HepG2 (cell line): ENCODE measurements around the gene HIGD1C. TPM values are rescaled to one million over a fixed set of nuclear protein-coding genes. Genes with fewer than 3 reads are reported as not detected.

Experiments
- AHDC1 ChIP-seq: sonication (generic); formaldehyde crosslinking; IDR thresholded peaks from 2 replicates; pipeline ENCODE4 v1.5.1; 2020; ENCODE audit warnings: mild to moderate bottlenecking, missing genetic modification reagents, borderline replicate concordance
- ASH2L ChIP-seq: fragments of 300-600, 200-600 bp; sonication (generic); IDR thresholded peaks from 2 replicates; pipeline ENCODE4 v1.7.0; 2017; ENCODE audit warnings: low read depth, mild to moderate bottlenecking, moderate library complexity, mixed read lengths, low read length; ENCODE audit not compliant: insufficient read length
- ATF3 ChIP-seq: sonication (generic); formaldehyde crosslinking; IDR thresholded peaks from 2 replicates; pipeline ENCODE4 v1.4.0; 2020; ENCODE audit warnings: missing genetic modification reagents
- GABPA ChIP-seq, 2 experiments: IDR thresholded peaks; 2 replicates each; pipeline ENCODE4 v1.6.1; 2011 to 2016; ENCODE audit warnings: low read depth in 2 of 2, low read length in 1 of 2, missing biosample characterization in 1 of 2, missing genetic modification characterization in 1 of 2
- GATAD2A ChIP-seq: IDR thresholded peaks from 2 replicates; pipeline ENCODE4 v1.6.1; 2016
- GFI1 ChIP-seq: sonication (generic); formaldehyde crosslinking; IDR thresholded peaks from 2 replicates; pipeline ENCODE4 v1.5.0; 2020; ENCODE audit warnings: missing genetic modification reagents, mild to moderate bottlenecking, borderline replicate concordance
- HNF4G ChIP-seq, 2 experiments: sonication (generic) in 1 of 2; formaldehyde crosslinking in 1 of 2; IDR thresholded peaks; 2 replicates each; pipeline versions ENCODE4 v1.4.0 to v1.6.1; 2011 to 2020; ENCODE audit warnings: borderline replicate concordance in 2 of 2, low read depth in 2 of 2, mild to moderate bottlenecking in 2 of 2, low read length in 1 of 2, missing genetic modification reagents in 1 of 2, moderate library complexity in 1 of 2
- HOXA3 ChIP-seq: sonication (generic); formaldehyde crosslinking; IDR thresholded peaks from 2 replicates; pipeline ENCODE4 v1.5.0; 2020; ENCODE audit warnings: missing genetic modification reagents
- IRF2 ChIP-seq: IDR thresholded peaks from 2 replicates; pipeline ENCODE4 v1.6.1; 2018; ENCODE audit warnings: missing genetic modification reagents, missing compliant biosample characterization
- PAXIP1 ChIP-seq: sonication (generic); formaldehyde crosslinking; conservative IDR thresholded peaks from 2 replicates; pipeline ENCODE4 v1.4.0; 2020; ENCODE audit warnings: mild to moderate bottlenecking, missing genetic modification reagents, moderate library complexity
- PITX1 ChIP-seq: sonication (generic); formaldehyde crosslinking; IDR thresholded peaks from 2 replicates; pipeline ENCODE4 v1.5.1; 2020; ENCODE audit warnings: mild to moderate bottlenecking, missing genetic modification reagents
- POLR2AphosphoS5 ChIP-seq: IDR thresholded peaks from 2 replicates; pipeline ENCODE4 v1.6.1; 2012; ENCODE audit warnings: low read depth, low read length
- RBFOX2 ChIP-seq: fragments of 200-400 bp; formaldehyde crosslinking; IDR thresholded peaks from 2 replicates; pipeline ENCODE4 v1.6.1; 2017; ENCODE audit warnings: low read depth, mild to moderate bottlenecking, low read length
- RCOR2 ChIP-seq: IDR thresholded peaks from 2 replicates; pipeline ENCODE4 v1.6.1; 2016; ENCODE audit warnings: missing biosample characterization, missing genetic modification reagents
- STAG1 ChIP-seq: sonication (generic); formaldehyde crosslinking; IDR thresholded peaks from 2 replicates; pipeline ENCODE4 v1.4.0; 2020; ENCODE audit warnings: missing genetic modification reagents
- THAP9 ChIP-seq: sonication (generic); formaldehyde crosslinking; IDR thresholded peaks from 2 replicates; pipeline ENCODE4; 2020; ENCODE audit warnings: missing genetic modification reagents, mild to moderate bottlenecking, borderline replicate concordance
- ZNF543 ChIP-seq: sonication (generic); formaldehyde crosslinking; IDR thresholded peaks from 2 replicates; pipeline ENCODE4 v1.4.0; 2020; ENCODE audit warnings: mild to moderate bottlenecking, missing genetic modification reagents
- polyA plus RNA-seq, 8 experiments: library from polyadenylated mRNA; depleted of rRNA in 3 of 8; stranded (reverse) in 7 of 8; unstranded in 1 of 8; fragments of >200 nt; fragmentation: Illumina TruSeq in 4 of 8; extraction: Trizol in 4 of 8; gene quantifications; 2 replicates each; pipeline versions ENCODE4 v1.2.1 to v1.2.3, GENCODE V29; 2011 to 2016; ENCODE audit warnings: low read depth in 4 of 8, missing spikeins in 1 of 8, mixed read lengths in 1 of 8; ENCODE audit not compliant: insufficient read depth in 1 of 8
- total RNA-seq, 5 experiments: library from RNA; depleted of rRNA; stranded (reverse); fragments of >200 nt; fragmentation: Illumina TruSeq; extraction: Trizol; gene quantifications; 2 replicates each; pipeline ENCODE4 v1.2.3, GENCODE V29; 2016; ENCODE audit warnings: low read depth in 1 of 5

The HIGD1C gene
- total and polyA plus RNA-seq, 2 of the 13 experiments (the other 11 are each of a cell fraction or from before 2014, with no cell fraction given) = not detected

GRCh38 chr12:50932787-50933280, 19.5 kb upstream of the HIGD1C start (continued):
- peak; percentile 86 for TF ChIP-seq PAXIP1 (CRISPR knock-in tag)
- no peak for TF ChIP-seq STAG1 (CRISPR knock-in tag)
- TF ChIP-seq GATAD2A (CRISPR knock-in tag) = peak; percentile 95
- TF ChIP-seq RCOR2 (CRISPR knock-in tag) = peak; percentile 62; the same call in 1 of the 2 replicates
- peak; percentile 39 for TF ChIP-seq RBFOX2
- TF ChIP-seq ATF3 = peak; percentile 63
- TF ChIP-seq IRF2 (CRISPR knock-in tag) = peak; percentile 46; the same call in 1 of the 2 replicates
- TF ChIP-seq HOXA3 (CRISPR knock-in tag) = no peak
- TF ChIP-seq THAP9 = no peak
- TF ChIP-seq HNF4G (IDR thresholded peaks at IDR 0.05; ENCODE audit: borderline replicate concordance, low read depth, low read length) = peak; percentile 85
- peak; percentile 60 for TF ChIP-seq HNF4G (CRISPR knock-in tag; IDR thresholded peaks at IDR 0.05; ENCODE audit: borderline replicate concordance, low read depth)
- TF ChIP-seq GFI1 (CRISPR knock-in tag) = peak; percentile 23; the same call in 1 of the 2 replicates
- peak; percentile 21; the same call in 1 of the 2 replicates for TF ChIP-seq AHDC1 (CRISPR knock-in tag)
- no peak for TF ChIP-seq ZNF543 (CRISPR knock-in tag)
- peak; percentile 81 for TF ChIP-seq PITX1 (CRISPR knock-in tag)
- TF ChIP-seq POLR2AphosphoS5 = peak; percentile 58
- peak; percentile 78 for TF ChIP-seq ASH2L
- TF ChIP-seq GABPA (IDR thresholded peaks at IDR 0.05; ENCODE audit: low read depth, low read length) = no peak
- 0 out of 2 replicates have a peak, but pooled peaks have one; percentile 18 for TF ChIP-seq GABPA (CRISPR knock-in tag; IDR thresholded peaks at IDR 0.05; ENCODE audit: low read depth)
